SK-N-MC (cell line): ENCODE data around the gene MYOF.

Source experiments
- EZH2 ChIP-seq: fragments of 200-600 bp; sonication (generic); IDR thresholded peaks from one replicate; pipeline ENCODE4 v1.6.1; 2017; ENCODE audit warnings: antibody characterized with exemption
- POLR2AphosphoS5 ChIP-seq: IDR thresholded peaks from 2 replicates; pipeline ENCODE4 v1.6.1; 2012; ENCODE audit warnings: mild to moderate bottlenecking, low read depth, low read length, borderline replicate concordance

DNA sequence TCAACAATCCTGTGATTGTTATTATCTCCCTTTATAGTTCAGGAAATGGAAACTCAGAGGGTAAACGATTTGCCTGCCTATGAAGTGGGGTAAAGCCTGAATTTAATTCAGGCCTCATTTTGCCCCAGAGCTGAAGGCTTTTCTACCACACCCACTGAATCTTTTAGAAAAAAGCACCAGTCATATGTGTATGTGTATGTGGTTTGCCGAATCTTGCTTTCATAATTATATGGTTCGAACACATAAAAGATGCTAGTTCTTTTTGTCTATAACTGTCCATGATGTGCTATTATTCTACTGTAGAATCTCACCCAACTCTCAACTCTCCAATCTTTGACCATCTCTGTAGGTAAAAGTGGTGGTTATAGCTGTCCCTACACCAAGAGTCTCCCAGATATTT, 83.6 kb downstream of the MYOF start:
- TF ChIP-seq EZH2 (no peak), POLR2AphosphoS5 (no peak)
